ENCODE data around the gene SLC35F3.
A peak's percentile ranks its signal among the peaks of the same experiment; 100 is the strongest.

GRCh38 chr1:234188454-234188792 is 283.9 kb downstream of the SLC35F3 start:
- peak; percentile 83 to 87 for TF ChIP-seq CTCF (conservative IDR thresholded peaks at IDR 0.05; ENCODE audit: low read depth in 2 of 2)
- no peak for TF ChIP-seq POLR2AphosphoS5 (IDR thresholded peaks at IDR 0.05; ENCODE audit: low read depth)
